HEK293 (cell line): ENCODE data around the gene HOXC5.

Experiments used
- GLI4 ChIP-seq: fragments of 450-650 bp; formaldehyde crosslinking; IDR thresholded peaks from 2 replicates; pipeline ENCODE4 v1.5.1; 2016; ENCODE audit warnings: missing biosample characterization, missing genetic modification characterization
- KLF7 ChIP-seq: fragments of 450-650 bp; formaldehyde crosslinking; IDR thresholded peaks from 2 replicates; pipeline ENCODE4 v1.5.1; 2016; ENCODE audit warnings: missing biosample characterization, missing genetic modification characterization, borderline replicate concordance
- PATZ1 ChIP-seq: fragments of 450-650 bp; formaldehyde crosslinking; IDR thresholded peaks from 2 replicates; pipeline ENCODE4 v1.5.1; 2016; ENCODE audit warnings: missing biosample characterization, missing genetic modification characterization
- TCF7L2 ChIP-seq: IDR thresholded peaks from 2 replicates; pipeline ENCODE4 v1.6.1; 2011; ENCODE audit warnings: low read depth, mild to moderate bottlenecking, inconsistent platforms, low read length, moderate library complexity, borderline replicate concordance
- ZBTB20 ChIP-seq: fragments of 450-650 bp; formaldehyde crosslinking; IDR thresholded peaks from 2 replicates; pipeline ENCODE4 v1.5.1; 2016; ENCODE audit warnings: missing biosample characterization, missing genetic modification characterization
- ZBTB49 ChIP-seq: fragments of 450-650 bp; formaldehyde crosslinking; IDR thresholded peaks from 2 replicates; pipeline ENCODE4 v1.5.1; 2016; ENCODE audit warnings: missing biosample characterization, missing genetic modification characterization, low read depth
- ZFHX2 ChIP-seq: fragments of 450-650 bp; formaldehyde crosslinking; conservative IDR thresholded peaks from 2 replicates; pipeline ENCODE4 v1.5.1; 2016; ENCODE audit warnings: missing biosample characterization, missing genetic modification characterization
- ZFP69B ChIP-seq: fragments of 450-650 bp; formaldehyde crosslinking; IDR thresholded peaks from 2 replicates; pipeline ENCODE4 v1.5.1; 2016; ENCODE audit warnings: missing biosample characterization, missing genetic modification characterization
- ZNF146 ChIP-seq: fragments of 450-650 bp; formaldehyde crosslinking; IDR thresholded peaks from 2 replicates; pipeline ENCODE4 v1.5.1; 2016; ENCODE audit warnings: missing biosample characterization, missing genetic modification characterization
- ZNF18 ChIP-seq: fragments of 450-650 bp; formaldehyde crosslinking; IDR thresholded peaks from 2 replicates; pipeline ENCODE4 v1.5.1; 2016; ENCODE audit warnings: missing biosample characterization, missing genetic modification characterization
- ZNF248 ChIP-seq: fragments of 450-650 bp; formaldehyde crosslinking; IDR thresholded peaks from 2 replicates; pipeline ENCODE4 v1.5.1; 2017; ENCODE audit warnings: missing biosample characterization, missing genetic modification characterization
- ZNF280D ChIP-seq: fragments of 450-650 bp; formaldehyde crosslinking; IDR thresholded peaks from 2 replicates; pipeline ENCODE4 v1.5.1; 2016; ENCODE audit warnings: missing biosample characterization, missing genetic modification characterization
- ZNF324 ChIP-seq: fragments of 450-650 bp; formaldehyde crosslinking; IDR thresholded peaks from 2 replicates; pipeline ENCODE4 v1.5.1; 2016; ENCODE audit warnings: missing biosample characterization, missing genetic modification characterization
- ZNF362 ChIP-seq: fragments of 450-650 bp; formaldehyde crosslinking; IDR thresholded peaks from 2 replicates; pipeline ENCODE4 v1.5.1; 2016; ENCODE audit warnings: missing biosample characterization, missing genetic modification characterization
- ZNF391 ChIP-seq: fragments of 450-650 bp; formaldehyde crosslinking; IDR thresholded peaks from 2 replicates; pipeline ENCODE4 v1.5.1; 2016; ENCODE audit warnings: low read depth, missing biosample characterization, missing genetic modification characterization, borderline replicate concordance
- ZNF416 ChIP-seq: fragments of 450-650 bp; formaldehyde crosslinking; IDR thresholded peaks from 2 replicates; pipeline ENCODE4 v1.5.1; 2016; ENCODE audit warnings: missing biosample characterization, missing genetic modification characterization
- ZNF449 ChIP-seq: fragments of 450-650 bp; formaldehyde crosslinking; IDR thresholded peaks from 2 replicates; pipeline ENCODE4 v1.5.1; 2017; ENCODE audit warnings: missing biosample characterization, mild to moderate bottlenecking, missing genetic modification characterization, moderate library complexity
- ZNF501 ChIP-seq: fragments of 450-650 bp; formaldehyde crosslinking; IDR thresholded peaks from 2 replicates; pipeline ENCODE4 v1.5.1; 2016; ENCODE audit warnings: missing biosample characterization, missing genetic modification characterization
- ZNF529 ChIP-seq: fragments of 450-650 bp; formaldehyde crosslinking; IDR thresholded peaks from 2 replicates; pipeline ENCODE4 v1.5.1; 2017; ENCODE audit warnings: missing genetic modification characterization, missing biosample characterization; ENCODE audit not compliant: insufficient replicate concordance
- ZNF561 ChIP-seq: fragments of 450-650 bp; IDR thresholded peaks from 2 replicates; pipeline ENCODE4 v1.5.1; 2018; ENCODE audit warnings: missing biosample characterization, missing genetic modification characterization, borderline replicate concordance
- ZNF610 ChIP-seq: fragments of 450-650 bp; formaldehyde crosslinking; IDR thresholded peaks from 2 replicates; pipeline ENCODE4 v1.5.1; 2016; ENCODE audit warnings: missing biosample characterization, missing genetic modification characterization, borderline replicate concordance
- ZNF626 ChIP-seq: fragments of 450-650 bp; sonication (Bioruptor Pico); formaldehyde crosslinking; IDR thresholded peaks from 2 replicates; pipeline ENCODE4 v1.5.1; 2018; ENCODE audit warnings: missing biosample characterization, missing genetic modification characterization, inconsistent platforms
- ZNF670 ChIP-seq: fragments of 450-650 bp; formaldehyde crosslinking; IDR thresholded peaks from 2 replicates; pipeline ENCODE4 v1.5.1; 2016; ENCODE audit warnings: missing biosample characterization, missing genetic modification characterization, low read depth
- ZNF707 ChIP-seq: fragments of 450-650 bp; formaldehyde crosslinking; IDR thresholded peaks from 2 replicates; pipeline ENCODE4 v1.5.1; 2016; ENCODE audit warnings: missing biosample characterization, missing genetic modification characterization
- ZSCAN4 ChIP-seq: fragments of 450-650 bp; formaldehyde crosslinking; IDR thresholded peaks from 2 replicates; pipeline ENCODE4 v1.5.1; 2017; ENCODE audit warnings: missing biosample characterization, missing genetic modification characterization

HOXC5 gene

GRCh38 chr12:53995378-53996239 is 37.2 kb upstream of the HOXC5 start (continued):
- TF ChIP-seq ZNF280D (tag by site-specific recombination) (no peak), ZNF529 (tag by site-specific recombination) (no peak), ZNF324 (tag by site-specific recombination) (no peak), ZNF670 (tag by site-specific recombination) (no peak), PATZ1 (tag by site-specific recombination) (peak; percentile 99), ZNF449 (peak; percentile 15; the same call in 1 of the 2 replicates), KLF7 (tag by site-specific recombination) (peak; percentile 97), ZNF626 (tag by site-specific recombination) (no peak), ZNF561 (tag by site-specific recombination) (peak; percentile 14; the same call in 1 of the 2 replicates), ZBTB49 (no peak), GLI4 (tag by site-specific recombination) (no peak), ZSCAN4 (peak; percentile 28; the same call in 1 of the 2 replicates), ZNF707 (tag by site-specific recombination) (no peak), ZNF18 (tag by site-specific recombination) (0 out of 2 replicates have a peak, but pooled peaks have one; percentile 43), ZFP69B (tag by site-specific recombination) (peak; percentile 35; the same call in 1 of the 2 replicates), ZNF416 (no peak), ZNF362 (no peak), TCF7L2 (no peak), ZNF248 (tag by site-specific recombination) (no peak), ZNF610 (tag by site-specific recombination) (peak; percentile 92), ZBTB20 (tag by site-specific recombination) (peak; percentile 98), ZFHX2 (tag by site-specific recombination) (peak; percentile 92), ZNF146 (tag by site-specific recombination) (0 out of 2 replicates have a peak, but pooled peaks have one; percentile 9), ZNF501 (peak; percentile 78; the same call in 1 of the 2 replicates), ZNF391 (tag by site-specific recombination) (peak; percentile 35; the same call in 1 of the 2 replicates)
